WTC11 (cell line): ENCODE data around the gene ATP13A4. TPM values are rescaled to one million over a fixed set of nuclear protein-coding genes. Genes with fewer than 3 reads are reported as not detected.
"Not testable (repeated sequence)": the region's sequence is repeated elsewhere in the genome, so short reads cannot be mapped to it uniquely, and the experiment has no call there.

Experiments used
- ATAC-seq: fragments of 200-7000 bp; cut with Tn5 transposase; 2 replicates; pipeline ENCODE4 v1.10.0; 2021; ENCODE audit warnings: mild to moderate bottlenecking, moderate library complexity
- CTCF ChIA-PET: fragments of 300-600 bp; sonication (Branson Sonifier 250); formaldehyde crosslinking; loops from one replicate; lab custom pipeline; 2021; ENCODE audit warnings: antibody characterized with exemption; lab: Charles Lee
- POLR2A ChIA-PET: fragments of 350-600 bp; sonication (Branson Sonifier 250); formaldehyde crosslinking; loops from one replicate; lab custom pipeline; 2021; ENCODE audit warnings: antibody characterized with exemption; lab: Charles Lee
- DNase-seq: peaks from one replicate; pipeline ENCODE4 v3.0.0; 2021; ENCODE audit warnings: low spot score
- H3K27ac Mint-ChIP-seq: 2 replicates; pipeline ENCODE4 v1.8.0; 2021; ENCODE audit warnings: mixed read lengths
- H3K27me3 Mint-ChIP-seq: 2 replicates; pipeline ENCODE4 v1.8.0; 2021; ENCODE audit warnings: low read depth, mild to moderate bottlenecking, moderate library complexity, mixed read lengths
- H3K36me3 Mint-ChIP-seq: 2 replicates; pipeline ENCODE4 v1.8.0; 2021; ENCODE audit warnings: mixed read lengths
- H3K4me1 Mint-ChIP-seq: 2 replicates; pipeline ENCODE4 v1.8.0; 2022; ENCODE audit warnings: mixed read lengths
- H3K4me3 Mint-ChIP-seq: 2 replicates; pipeline ENCODE4 v1.8.0; 2021; ENCODE audit warnings: mild to moderate bottlenecking, moderate library complexity, mixed read lengths
- H3K9me3 Mint-ChIP-seq: 2 replicates; pipeline ENCODE4 v1.8.0; 2021; ENCODE audit warnings: mixed read lengths
- IRF2 ChIP-seq: sonication (generic); formaldehyde crosslinking; IDR thresholded peaks from 2 replicates; pipeline ENCODE4 v1.8.0; 2022; ENCODE audit warnings: low read depth, missing genetic modification reagents, borderline replicate concordance
- NFYB ChIP-seq: sonication (generic); formaldehyde crosslinking; conservative IDR thresholded peaks from 2 replicates; pipeline ENCODE4 v1.8.0; 2022; ENCODE audit warnings: low read depth, missing genetic modification reagents
- SMAD3 ChIP-seq: sonication (generic); formaldehyde crosslinking; IDR thresholded peaks from 2 replicates; pipeline ENCODE4 v1.8.0; 2022; ENCODE audit warnings: missing genetic modification reagents, mild to moderate bottlenecking, borderline replicate concordance
- SMAD4 ChIP-seq: sonication (generic); formaldehyde crosslinking; IDR thresholded peaks from 2 replicates; pipeline ENCODE4 v1.8.0; 2022; ENCODE audit warnings: mild to moderate bottlenecking, missing genetic modification reagents
- TEAD4 ChIP-seq: sonication (generic); formaldehyde crosslinking; IDR thresholded peaks from 2 replicates; pipeline ENCODE4 v1.8.0; 2022; ENCODE audit warnings: mild to moderate bottlenecking, missing genetic modification reagents
- ZNF423 ChIP-seq: fragments of 250-450 bp; sonication (Bioruptor Pico); IDR thresholded peaks from 2 replicates; pipeline ENCODE4 v2.1.2; 2022; ENCODE audit warnings: mild to moderate bottlenecking, moderate library complexity
- total RNA-seq: library from RNA; stranded (reverse); gene quantifications from 3 replicates; pipeline ENCODE4 v1.2.3, GENCODE V29; 2021
- TF ChIP-seq, protein P1 (sequence below): sonication (generic); formaldehyde crosslinking; IDR thresholded peaks from 2 replicates; pipeline ENCODE4 v1.8.1; 2022; ENCODE audit warnings: mild to moderate bottlenecking, moderate library complexity, missing genetic modification reagents
- TF ChIP-seq, protein P2 (sequence below): sonication (generic); formaldehyde crosslinking; IDR thresholded peaks from 2 replicates; pipeline ENCODE4 v1.8.1; 2022; ENCODE audit warnings: low read depth, mild to moderate bottlenecking, moderate library complexity, missing genetic modification reagents, borderline replicate concordance
- TF ChIP-seq, protein P3 (sequence below): sonication (generic); formaldehyde crosslinking; IDR thresholded peaks from 2 replicates; pipeline ENCODE4 v1.8.0; 2022; ENCODE audit warnings: mild to moderate bottlenecking, missing genetic modification reagents
- TF ChIP-seq, protein P4 (sequence below): fragments of 250-450 bp; sonication (Bioruptor Pico); IDR thresholded peaks from 2 replicates; pipeline ENCODE4 v1.9.0; 2021; ENCODE audit warnings: mild to moderate bottlenecking, borderline replicate concordance
- TF ChIP-seq, protein P5 (sequence below): sonication (generic); formaldehyde crosslinking; IDR thresholded peaks from 2 replicates; pipeline ENCODE4 v1.8.0; 2022; ENCODE audit warnings: mild to moderate bottlenecking, missing genetic modification reagents
- TF ChIP-seq, protein P6 (sequence below): sonication (generic); formaldehyde crosslinking; IDR thresholded peaks from 2 replicates; pipeline ENCODE4 v1.8.0; 2023; ENCODE audit warnings: missing genetic modification reagents, mild to moderate bottlenecking, borderline replicate concordance
- TF ChIP-seq, protein P7 (sequence below): fragments of 250-450 bp; sonication (Bioruptor Pico); IDR thresholded peaks from 2 replicates; pipeline ENCODE4 v1.9.0; 2021; ENCODE audit warnings: moderate library complexity, mild to moderate bottlenecking, inconsistent platforms, borderline replicate concordance

The ATP13A4 gene
- total RNA-seq, 1 experiment from 2014 or later = 0.20 TPM

DNA sequence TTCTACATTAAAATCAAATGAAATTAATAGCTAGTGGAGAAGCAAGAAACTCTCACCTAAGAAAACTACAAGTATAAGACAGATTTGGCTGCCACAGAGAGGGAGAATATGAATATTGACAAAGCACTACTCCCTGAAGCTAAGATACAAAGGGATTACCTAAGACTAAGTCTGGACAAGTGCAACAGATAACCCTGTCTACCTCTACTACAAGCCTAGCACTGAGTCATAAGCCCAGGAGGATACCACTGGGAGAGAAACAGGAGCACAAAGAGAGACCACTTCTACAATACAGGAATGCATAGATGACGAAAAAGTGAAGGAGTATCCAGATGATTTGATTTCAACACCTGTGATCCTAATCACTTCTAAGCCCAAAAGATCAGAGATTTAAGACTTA, 10.4 kb downstream of the ATP13A4 start:
- ATAC-seq (no peak), DNase-seq (no peak)
- TF ChIP-seq, protein P1, sequence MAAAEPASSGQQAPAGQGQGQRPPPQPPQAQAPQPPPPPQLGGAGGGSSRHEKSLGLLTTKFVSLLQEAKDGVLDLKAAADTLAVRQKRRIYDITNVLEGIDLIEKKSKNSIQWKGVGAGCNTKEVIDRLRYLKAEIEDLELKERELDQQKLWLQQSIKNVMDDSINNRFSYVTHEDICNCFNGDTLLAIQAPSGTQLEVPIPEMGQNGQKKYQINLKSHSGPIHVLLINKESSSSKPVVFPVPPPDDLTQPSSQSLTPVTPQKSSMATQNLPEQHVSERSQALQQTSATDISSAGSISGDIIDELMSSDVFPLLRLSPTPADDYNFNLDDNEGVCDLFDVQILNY (CRISPR knock-in tag) = no peak
- TF ChIP-seq TEAD4 = no peak
- no peak for TF ChIP-seq NFYB
- no peak for TF ChIP-seq IRF2 (CRISPR knock-in tag)
- TF ChIP-seq, protein P2, sequence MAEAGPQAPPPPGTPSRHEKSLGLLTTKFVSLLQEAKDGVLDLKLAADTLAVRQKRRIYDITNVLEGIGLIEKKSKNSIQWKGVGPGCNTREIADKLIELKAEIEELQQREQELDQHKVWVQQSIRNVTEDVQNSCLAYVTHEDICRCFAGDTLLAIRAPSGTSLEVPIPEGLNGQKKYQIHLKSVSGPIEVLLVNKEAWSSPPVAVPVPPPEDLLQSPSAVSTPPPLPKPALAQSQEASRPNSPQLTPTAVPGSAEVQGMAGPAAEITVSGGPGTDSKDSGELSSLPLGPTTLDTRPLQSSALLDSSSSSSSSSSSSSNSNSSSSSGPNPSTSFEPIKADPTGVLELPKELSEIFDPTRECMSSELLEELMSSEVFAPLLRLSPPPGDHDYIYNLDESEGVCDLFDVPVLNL (CRISPR knock-in tag) = no peak
- Mint-ChIP-seq H3K4me3 (no peak overlapping the region), H3K27me3 (no peaks in the 10 kb centered on the region), H3K36me3 (peaks cover 5% of the 10 kb centered on the region; the same call in 1 of the 2 replicates), H3K9me3 (peaks cover 29% of the 10 kb centered on the region), H3K27ac (no peak overlapping the region), H3K4me1 (peaks cover 7% of the 10 kb centered on the region)
- CTCF ChIA-PET = no interaction called here
- POLR2A ChIA-PET = no interaction called here

DNA sequence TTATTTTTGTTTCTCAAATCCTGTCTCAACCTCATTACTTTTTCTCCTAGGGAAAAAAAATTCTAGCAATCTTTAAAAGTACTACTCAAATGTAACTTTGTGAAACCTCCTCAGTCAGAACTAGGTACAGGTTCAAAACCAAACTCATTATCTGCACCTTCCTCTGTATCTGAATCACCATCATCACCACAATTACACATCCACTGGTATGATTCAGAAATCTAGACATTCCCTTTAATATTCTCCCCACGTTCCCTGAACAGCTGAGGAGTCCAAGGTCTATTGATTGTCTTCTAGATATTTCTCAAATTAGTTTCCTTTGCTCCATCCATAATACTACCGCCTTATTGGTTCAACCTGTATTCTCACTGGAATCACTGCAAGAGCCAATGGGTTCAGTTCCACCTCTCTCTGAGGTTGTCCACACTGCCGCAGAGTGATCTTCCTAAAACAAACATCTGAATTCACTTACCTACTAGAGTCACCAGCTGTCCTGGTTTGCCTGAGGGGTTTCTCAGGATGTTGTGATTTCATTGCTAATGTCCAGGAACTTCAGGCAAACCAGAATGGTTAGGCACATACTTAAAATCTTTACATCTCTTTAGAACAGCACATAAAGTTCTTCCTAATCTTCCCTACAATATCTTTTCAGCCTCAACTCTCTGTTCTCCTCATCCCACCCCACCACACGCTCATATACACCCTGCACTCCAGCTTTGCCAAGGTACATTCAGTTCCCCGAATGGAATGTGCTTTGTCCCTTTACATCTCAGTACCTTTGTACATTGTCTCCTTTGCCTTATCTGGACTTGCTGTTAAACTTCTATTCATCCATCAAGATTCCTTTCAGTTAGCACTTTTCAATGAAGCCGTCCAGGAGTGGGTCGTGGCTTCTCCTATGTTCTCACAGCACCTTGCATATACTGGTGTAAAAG, 24.2 kb downstream of the ATP13A4 start:
- ATAC-seq (no peak), DNase-seq (no peak)
- Mint-ChIP-seq H3K27me3 (no peaks in the 10 kb centered on the region), H3K4me3 (no peak overlapping the region), H3K4me1 (no peaks in the 10 kb centered on the region), H3K36me3 (no peaks in the 10 kb centered on the region), H3K9me3 (peaks cover 4% of the 10 kb centered on the region; the same call in 1 of the 2 replicates), H3K27ac (no peak overlapping the region)
- POLR2A ChIA-PET = no interaction called here
- no peak for TF ChIP-seq NFYB
- TF ChIP-seq, protein P3, sequence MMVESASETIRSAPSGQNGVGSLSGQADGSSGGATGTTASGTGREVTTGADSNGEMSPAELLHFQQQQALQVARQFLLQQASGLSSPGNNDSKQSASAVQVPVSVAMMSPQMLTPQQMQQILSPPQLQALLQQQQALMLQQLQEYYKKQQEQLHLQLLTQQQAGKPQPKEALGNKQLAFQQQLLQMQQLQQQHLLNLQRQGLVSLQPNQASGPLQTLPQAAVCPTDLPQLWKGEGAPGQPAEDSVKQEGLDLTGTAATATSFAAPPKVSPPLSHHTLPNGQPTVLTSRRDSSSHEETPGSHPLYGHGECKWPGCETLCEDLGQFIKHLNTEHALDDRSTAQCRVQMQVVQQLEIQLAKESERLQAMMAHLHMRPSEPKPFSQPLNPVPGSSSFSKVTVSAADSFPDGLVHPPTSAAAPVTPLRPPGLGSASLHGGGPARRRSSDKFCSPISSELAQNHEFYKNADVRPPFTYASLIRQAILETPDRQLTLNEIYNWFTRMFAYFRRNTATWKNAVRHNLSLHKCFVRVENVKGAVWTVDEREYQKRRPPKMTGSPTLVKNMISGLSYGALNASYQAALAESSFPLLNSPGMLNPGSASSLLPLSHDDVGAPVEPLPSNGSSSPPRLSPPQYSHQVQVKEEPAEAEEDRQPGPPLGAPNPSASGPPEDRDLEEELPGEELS (CRISPR knock-in tag) = no peak
- TF ChIP-seq ZNF423 (CRISPR knock-in tag) = no peak
- TF ChIP-seq, protein P4, sequence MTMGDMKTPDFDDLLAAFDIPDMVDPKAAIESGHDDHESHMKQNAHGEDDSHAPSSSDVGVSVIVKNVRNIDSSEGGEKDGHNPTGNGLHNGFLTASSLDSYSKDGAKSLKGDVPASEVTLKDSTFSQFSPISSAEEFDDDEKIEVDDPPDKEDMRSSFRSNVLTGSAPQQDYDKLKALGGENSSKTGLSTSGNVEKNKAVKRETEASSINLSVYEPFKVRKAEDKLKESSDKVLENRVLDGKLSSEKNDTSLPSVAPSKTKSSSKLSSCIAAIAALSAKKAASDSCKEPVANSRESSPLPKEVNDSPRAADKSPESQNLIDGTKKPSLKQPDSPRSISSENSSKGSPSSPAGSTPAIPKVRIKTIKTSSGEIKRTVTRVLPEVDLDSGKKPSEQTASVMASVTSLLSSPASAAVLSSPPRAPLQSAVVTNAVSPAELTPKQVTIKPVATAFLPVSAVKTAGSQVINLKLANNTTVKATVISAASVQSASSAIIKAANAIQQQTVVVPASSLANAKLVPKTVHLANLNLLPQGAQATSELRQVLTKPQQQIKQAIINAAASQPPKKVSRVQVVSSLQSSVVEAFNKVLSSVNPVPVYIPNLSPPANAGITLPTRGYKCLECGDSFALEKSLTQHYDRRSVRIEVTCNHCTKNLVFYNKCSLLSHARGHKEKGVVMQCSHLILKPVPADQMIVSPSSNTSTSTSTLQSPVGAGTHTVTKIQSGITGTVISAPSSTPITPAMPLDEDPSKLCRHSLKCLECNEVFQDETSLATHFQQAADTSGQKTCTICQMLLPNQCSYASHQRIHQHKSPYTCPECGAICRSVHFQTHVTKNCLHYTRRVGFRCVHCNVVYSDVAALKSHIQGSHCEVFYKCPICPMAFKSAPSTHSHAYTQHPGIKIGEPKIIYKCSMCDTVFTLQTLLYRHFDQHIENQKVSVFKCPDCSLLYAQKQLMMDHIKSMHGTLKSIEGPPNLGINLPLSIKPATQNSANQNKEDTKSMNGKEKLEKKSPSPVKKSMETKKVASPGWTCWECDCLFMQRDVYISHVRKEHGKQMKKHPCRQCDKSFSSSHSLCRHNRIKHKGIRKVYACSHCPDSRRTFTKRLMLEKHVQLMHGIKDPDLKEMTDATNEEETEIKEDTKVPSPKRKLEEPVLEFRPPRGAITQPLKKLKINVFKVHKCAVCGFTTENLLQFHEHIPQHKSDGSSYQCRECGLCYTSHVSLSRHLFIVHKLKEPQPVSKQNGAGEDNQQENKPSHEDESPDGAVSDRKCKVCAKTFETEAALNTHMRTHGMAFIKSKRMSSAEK (CRISPR knock-in tag) = no peak
- TF ChIP-seq, protein P5, sequence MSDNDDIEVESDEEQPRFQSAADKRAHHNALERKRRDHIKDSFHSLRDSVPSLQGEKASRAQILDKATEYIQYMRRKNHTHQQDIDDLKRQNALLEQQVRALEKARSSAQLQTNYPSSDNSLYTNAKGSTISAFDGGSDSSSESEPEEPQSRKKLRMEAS (CRISPR knock-in tag) = no peak
- TF ChIP-seq, protein P6, sequence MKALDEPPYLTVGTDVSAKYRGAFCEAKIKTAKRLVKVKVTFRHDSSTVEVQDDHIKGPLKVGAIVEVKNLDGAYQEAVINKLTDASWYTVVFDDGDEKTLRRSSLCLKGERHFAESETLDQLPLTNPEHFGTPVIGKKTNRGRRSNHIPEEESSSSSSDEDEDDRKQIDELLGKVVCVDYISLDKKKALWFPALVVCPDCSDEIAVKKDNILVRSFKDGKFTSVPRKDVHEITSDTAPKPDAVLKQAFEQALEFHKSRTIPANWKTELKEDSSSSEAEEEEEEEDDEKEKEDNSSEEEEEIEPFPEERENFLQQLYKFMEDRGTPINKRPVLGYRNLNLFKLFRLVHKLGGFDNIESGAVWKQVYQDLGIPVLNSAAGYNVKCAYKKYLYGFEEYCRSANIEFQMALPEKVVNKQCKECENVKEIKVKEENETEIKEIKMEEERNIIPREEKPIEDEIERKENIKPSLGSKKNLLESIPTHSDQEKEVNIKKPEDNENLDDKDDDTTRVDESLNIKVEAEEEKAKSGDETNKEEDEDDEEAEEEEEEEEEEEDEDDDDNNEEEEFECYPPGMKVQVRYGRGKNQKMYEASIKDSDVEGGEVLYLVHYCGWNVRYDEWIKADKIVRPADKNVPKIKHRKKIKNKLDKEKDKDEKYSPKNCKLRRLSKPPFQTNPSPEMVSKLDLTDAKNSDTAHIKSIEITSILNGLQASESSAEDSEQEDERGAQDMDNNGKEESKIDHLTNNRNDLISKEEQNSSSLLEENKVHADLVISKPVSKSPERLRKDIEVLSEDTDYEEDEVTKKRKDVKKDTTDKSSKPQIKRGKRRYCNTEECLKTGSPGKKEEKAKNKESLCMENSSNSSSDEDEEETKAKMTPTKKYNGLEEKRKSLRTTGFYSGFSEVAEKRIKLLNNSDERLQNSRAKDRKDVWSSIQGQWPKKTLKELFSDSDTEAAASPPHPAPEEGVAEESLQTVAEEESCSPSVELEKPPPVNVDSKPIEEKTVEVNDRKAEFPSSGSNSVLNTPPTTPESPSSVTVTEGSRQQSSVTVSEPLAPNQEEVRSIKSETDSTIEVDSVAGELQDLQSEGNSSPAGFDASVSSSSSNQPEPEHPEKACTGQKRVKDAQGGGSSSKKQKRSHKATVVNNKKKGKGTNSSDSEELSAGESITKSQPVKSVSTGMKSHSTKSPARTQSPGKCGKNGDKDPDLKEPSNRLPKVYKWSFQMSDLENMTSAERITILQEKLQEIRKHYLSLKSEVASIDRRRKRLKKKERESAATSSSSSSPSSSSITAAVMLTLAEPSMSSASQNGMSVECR (CRISPR knock-in tag) = no peak
- no peak for TF ChIP-seq SMAD3 (CRISPR knock-in tag)
- TF ChIP-seq, protein P7, sequence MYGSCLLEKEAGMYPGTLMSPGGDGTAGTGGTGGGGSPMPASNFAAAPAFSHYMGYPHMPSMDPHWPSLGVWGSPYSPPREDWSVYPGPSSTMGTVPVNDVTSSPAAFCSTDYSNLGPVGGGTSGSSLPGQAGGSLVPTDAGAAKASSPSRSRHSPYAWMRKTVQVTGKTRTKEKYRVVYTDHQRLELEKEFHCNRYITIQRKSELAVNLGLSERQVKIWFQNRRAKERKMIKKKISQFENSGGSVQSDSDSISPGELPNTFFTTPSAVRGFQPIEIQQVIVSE = no peak
- TF ChIP-seq SMAD4 = no peak
- CTCF ChIA-PET = no interaction called here

DNA sequence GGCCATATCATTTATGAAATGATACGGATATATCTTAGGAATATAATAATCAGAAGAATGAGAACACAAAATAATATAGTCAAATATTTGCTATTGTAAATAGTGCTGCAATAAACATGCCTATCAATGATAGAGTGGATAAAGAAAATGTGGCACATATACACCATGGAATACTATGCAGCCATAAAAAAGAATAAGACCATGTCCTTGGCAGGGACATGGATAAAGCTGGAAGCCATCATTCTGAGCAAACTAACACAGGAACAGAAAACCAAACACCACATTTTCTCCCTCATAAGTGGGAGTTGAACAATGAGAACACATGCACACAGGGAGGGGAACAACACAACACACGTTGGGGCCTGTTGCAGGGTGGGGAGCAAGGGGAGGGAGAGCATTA, 28.6 kb downstream of the ATP13A4 start:
- ATAC-seq, H3K4me3 Mint-ChIP-seq, H3K27ac Mint-ChIP-seq, DNase-seq, H3K4me1 Mint-ChIP-seq, H3K9me3 Mint-ChIP-seq, H3K27me3 Mint-ChIP-seq, CTCF ChIA-PET, POLR2A ChIA-PET, H3K36me3 Mint-ChIP-seq: not testable (repeated sequence)
